Gastrocnemius medialis (tissue), 4 donors: Measurements from ENCODE around the gene CASP9.

Source experiments
- POLR2A ChIP-seq, 2 donors: fragments of 450-650 bp; IDR thresholded peaks; one replicate each; pipeline ENCODE4 v1.6.1; 2017; ENCODE audit warnings: antibody characterized with exemption in 2 of 2, mild to moderate bottlenecking in 2 of 2, moderate library complexity in 2 of 2
- TF ChIP-seq, protein P1 (sequence below), 5 experiments: fragments of 450-650 bp in 3 of 5; fragments of 200-600 bp in 2 of 5; sonication (generic) in 2 of 5; IDR thresholded peaks in 4 of 5; conservative IDR thresholded peaks in 1 of 5; 1 replicate in 4 of 5; 2 replicates in 1 of 5; pipeline ENCODE4 v1.5.1; 2016 to 2019; ENCODE audit warnings: antibody characterized with exemption in 5 of 5, mild to moderate bottlenecking in 3 of 5, moderate library complexity in 3 of 5

DNA sequence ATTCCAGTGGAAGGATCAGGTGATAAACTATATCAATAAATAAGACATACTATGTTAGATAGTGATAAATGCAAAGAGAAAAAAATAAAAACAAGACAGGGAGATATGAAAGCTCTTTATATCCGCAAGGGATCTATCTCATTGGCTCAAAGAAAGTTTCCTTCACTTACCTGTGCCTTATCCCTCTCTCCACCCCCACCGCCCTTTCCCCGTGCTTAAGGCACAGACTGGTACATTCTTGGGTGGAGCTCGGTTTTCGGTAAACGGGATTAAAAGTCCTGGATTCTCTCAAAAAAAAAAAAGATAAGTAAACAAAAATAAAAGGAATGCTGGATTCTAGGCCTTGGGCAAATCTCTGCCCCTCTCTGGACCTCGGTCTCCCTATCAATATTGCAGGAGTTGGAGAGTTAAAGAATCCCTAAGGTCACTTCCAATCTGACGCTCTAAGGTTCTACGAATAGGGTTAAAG is 2.0 kb upstream of the CASP9 start:
- TF ChIP-seq, protein P1, sequence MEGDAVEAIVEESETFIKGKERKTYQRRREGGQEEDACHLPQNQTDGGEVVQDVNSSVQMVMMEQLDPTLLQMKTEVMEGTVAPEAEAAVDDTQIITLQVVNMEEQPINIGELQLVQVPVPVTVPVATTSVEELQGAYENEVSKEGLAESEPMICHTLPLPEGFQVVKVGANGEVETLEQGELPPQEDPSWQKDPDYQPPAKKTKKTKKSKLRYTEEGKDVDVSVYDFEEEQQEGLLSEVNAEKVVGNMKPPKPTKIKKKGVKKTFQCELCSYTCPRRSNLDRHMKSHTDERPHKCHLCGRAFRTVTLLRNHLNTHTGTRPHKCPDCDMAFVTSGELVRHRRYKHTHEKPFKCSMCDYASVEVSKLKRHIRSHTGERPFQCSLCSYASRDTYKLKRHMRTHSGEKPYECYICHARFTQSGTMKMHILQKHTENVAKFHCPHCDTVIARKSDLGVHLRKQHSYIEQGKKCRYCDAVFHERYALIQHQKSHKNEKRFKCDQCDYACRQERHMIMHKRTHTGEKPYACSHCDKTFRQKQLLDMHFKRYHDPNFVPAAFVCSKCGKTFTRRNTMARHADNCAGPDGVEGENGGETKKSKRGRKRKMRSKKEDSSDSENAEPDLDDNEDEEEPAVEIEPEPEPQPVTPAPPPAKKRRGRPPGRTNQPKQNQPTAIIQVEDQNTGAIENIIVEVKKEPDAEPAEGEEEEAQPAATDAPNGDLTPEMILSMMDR (IDR thresholded peaks at IDR 0.05 in 4 of 5, conservative IDR thresholded peaks at IDR 0.05 in 1 of 5): no peak
- no peak for TF ChIP-seq POLR2A (IDR thresholded peaks at IDR 0.05)
